IPS-11a (cell line): ENCODE results near the gene CC2D2A.
"Not testable (repeated sequence)": the region's sequence is repeated elsewhere in the genome, so short reads cannot be mapped to it uniquely, and the experiment has no call there.

Source experiments
- H3K4me3 ChIP-seq: one replicate; pipeline ENCODE4 v1.5.1; 2013; ENCODE audit warnings: low read depth, low read length, control low read depth

Gene CC2D2A

DNA sequence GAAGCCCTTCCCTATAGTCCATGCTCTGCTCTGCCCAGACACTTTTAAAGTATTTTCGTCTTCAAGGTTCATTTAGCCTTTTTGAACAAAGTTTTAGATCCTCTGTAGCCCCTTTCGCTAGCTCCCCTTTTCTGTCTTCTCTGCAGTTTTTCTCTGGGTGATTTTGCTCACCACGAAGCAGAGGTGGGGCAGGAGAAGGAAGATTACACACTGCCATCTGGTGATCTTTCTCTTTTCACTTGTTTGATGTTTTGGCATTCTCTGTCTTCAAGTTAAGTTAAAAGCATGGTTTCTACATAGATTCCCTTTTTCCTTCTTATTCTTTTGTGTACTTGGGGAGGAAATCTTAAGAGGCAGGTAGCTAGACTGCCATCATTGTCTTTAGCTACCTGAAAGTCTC lies 43.9 kb downstream of the CC2D2A start:
- H3K4me3 ChIP-seq: no peak overlapping the region

DNA sequence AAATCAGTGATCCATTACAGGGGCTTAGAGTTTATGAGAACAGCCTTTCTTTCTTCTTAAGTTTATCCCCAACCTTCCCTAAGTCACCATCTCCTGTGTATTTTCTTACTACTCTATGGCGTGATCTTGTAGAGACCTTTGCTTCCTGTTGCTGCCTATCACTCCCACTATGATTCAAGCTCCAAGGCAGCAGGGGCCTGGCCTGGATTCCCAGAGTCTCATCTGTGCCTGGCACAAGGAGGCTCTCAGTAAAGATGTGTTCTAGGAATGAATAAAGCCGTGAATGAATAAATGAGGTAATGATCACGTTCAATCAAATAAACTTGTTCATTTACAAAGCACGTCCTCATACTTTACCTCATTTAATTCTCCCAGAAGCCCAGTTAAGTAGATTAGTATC lies 45.4 kb downstream of the CC2D2A start:
- no peak overlapping the region for H3K4me3 ChIP-seq

- H3K4me3 ChIP-seq: no peak overlapping the region
Measured at GRCh38 chr4:15516494-15516893, 46.8 kb downstream of the CC2D2A start.

GRCh38 chr4:15517681-15518080 lies 48.0 kb downstream of the CC2D2A start:
- H3K4me3 ChIP-seq: not testable (repeated sequence)

DNA sequence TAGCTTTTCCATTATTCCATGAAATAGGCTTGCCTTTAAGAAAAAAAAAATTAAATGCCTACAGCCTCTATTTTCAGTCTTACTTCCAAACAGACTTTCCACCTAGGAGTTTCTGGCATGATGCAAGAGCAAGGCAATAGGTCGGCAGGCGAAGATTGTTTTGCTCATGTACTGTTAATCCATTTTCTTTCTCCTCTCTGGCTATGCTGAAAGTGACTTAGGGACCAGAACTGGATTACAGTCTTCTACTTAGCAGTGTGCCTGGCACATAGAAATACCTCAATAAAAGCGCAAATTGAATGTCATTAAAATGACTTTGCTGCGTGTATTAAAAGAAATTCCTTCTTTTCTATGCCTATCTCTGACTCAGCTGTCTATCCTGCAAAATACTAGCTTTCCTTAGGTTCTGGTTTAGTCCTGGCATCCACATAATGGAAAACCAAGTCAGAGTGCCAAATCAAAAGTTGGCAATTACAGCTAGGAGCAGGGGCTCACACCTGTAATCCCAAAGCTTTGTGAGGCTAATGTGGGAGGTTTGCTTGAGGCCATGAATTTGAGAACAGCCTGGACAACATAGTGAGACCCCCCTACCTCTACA lies 51.9 kb downstream of the CC2D2A start:
- no peak overlapping the region for H3K4me3 ChIP-seq

DNA sequence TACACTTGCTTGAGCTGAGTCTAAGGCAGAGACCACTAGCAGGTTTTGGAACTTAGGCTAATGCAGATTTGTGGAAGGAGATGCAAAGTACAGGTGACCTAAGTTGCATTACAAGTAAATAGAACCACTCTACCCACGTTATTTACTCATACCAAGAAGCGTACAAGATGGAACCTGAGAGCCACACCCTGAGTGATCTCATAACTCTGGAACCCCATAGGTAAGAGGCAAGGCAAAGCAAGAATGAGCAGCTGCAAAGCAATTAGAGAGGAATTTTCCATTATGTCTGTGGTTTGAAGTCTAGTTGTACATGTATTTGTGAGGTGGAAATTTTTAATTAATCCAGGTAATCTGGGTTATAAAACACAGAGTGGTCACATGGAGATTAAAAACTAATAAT lies 55.4 kb downstream of the CC2D2A start:
- H3K4me3 ChIP-seq: no peak overlapping the region

- H3K4me3 ChIP-seq: no peak overlapping the region
Measured at GRCh38 chr4:15526924-15527592, 57.4 kb downstream of the CC2D2A start.

DNA sequence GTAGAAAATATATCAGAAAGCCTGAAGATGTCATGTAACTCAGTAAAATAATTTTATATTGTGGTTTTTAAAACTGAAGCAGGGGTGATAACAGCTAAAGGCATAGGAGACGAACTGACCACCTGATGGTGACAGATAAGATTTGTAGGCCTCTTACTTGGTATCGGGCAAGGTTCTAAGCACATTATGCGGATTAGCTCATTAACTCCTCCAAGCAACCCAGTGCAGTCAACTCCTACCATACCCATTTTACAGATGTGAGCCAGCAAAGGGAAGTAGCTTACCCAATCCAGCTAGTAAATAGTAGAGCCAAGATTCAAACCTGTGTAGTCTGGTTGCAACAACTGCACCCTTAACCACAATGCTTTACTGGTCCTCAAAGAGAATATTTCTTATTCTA lies 62.1 kb downstream of the CC2D2A start:
- H3K4me3 ChIP-seq: no peak overlapping the region

DNA sequence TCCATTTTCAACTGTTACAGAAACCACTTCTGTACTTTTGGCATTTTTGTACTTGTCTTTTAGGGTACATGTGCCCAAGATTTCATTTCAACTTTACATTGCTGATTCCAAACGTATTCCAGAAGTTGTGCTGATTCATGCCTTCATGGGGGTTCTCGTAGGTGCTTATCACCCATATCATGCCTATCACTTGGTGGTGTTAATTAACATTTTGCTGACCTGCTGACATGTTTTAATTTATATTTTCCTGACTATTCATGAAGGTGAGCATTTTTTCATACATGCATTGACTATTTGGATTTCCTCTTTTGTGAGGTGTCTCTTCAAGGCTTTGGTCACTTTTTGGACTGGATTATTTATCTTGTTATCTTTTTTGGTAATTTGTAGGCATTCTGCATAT lies 64.1 kb downstream of the CC2D2A start:
- no peak overlapping the region for H3K4me3 ChIP-seq

DNA sequence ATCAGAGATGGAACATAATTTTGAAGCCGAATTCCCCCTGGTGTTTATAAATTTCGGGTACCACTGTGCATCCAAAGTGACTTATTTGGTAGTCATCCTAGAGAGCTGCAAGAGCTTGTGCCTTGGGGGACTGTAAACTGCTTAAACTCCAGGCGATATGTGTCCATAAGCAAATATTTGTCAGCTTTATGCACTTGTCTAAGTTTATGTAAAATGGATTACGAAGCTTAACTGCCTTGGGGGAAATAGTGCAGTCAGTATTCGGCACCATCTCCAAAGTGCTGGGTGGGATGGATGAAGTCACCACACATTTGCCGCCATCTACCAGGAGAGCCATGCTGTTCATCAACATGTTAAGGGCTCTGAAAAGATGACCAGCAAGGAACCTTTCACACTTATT lies 65.9 kb downstream of the CC2D2A start:
- H3K4me3 ChIP-seq: no peak overlapping the region

DNA sequence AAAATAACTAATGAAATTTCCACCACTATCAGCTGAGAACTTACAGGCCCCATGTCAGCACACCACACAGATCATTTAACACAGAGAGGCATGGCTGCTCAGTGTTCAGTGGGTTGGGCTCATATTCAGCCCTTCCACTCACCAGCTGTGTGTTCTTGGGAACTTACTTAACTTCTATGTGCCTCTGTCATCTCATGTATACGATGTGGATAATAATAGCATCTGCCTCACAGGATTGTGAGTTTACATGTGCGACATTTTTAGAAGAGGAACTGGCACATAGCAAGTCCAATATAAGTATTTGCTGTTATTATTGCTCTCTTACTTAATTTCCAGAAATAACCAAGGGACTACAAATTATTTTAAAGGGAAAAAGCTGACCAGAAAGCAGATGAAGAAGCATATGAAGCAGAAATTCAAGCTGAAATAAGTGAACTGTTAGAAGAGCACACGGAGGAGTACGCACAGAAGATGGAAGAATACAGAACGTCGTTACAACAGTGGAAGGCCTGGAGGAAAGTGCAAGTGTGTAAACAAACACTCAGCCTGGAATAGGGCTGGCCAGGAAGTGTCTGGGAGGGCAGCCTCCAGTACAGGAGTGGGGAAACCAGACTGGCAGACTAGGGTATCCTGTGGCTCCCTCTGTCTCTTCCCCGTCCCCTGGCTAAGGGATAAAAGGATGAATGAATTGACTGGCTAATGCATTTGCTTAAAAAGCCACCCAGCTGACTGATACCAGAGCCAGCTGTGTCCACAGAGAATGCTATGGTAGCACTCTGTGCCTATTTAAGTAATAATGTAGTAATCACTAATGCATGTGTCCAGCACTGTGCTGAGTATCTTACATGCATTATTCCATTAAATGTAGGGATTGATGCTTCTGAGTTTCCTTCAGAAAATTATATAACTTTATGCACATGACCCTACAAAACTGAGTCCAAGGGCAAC lies 67.1 kb downstream of the CC2D2A start:
- H3K4me3 ChIP-seq: no peak overlapping the region

- no peak overlapping the region for H3K4me3 ChIP-seq
Measured at GRCh38 chr4:15541941-15542340, 72.3 kb downstream of the CC2D2A start.

DNA sequence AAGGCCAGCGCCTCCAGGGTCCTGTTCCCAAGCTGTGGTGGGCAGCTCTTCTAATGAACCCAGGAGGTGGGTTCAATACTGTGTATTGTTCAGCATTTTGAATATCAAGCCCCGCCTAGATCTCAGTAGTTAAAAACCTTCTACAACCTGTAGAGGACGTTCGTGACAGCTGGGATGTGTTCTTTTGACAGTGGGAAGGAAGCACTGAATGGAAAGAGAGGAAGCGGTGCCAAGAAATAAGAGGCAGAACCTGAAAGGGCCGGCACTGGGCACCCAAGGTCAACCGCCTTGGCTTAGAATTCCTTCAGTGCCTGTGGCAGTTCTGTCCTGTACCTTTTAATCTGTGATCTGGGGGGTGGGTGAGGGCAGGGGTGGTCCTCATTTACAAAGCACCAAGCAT lies 73.1 kb downstream of the CC2D2A start:
- H3K4me3 ChIP-seq: no peak overlapping the region

- H3K4me3 ChIP-seq: no peak overlapping the region
Measured at GRCh38 chr4:15543537-15544247, 74.0 kb downstream of the CC2D2A start.

DNA sequence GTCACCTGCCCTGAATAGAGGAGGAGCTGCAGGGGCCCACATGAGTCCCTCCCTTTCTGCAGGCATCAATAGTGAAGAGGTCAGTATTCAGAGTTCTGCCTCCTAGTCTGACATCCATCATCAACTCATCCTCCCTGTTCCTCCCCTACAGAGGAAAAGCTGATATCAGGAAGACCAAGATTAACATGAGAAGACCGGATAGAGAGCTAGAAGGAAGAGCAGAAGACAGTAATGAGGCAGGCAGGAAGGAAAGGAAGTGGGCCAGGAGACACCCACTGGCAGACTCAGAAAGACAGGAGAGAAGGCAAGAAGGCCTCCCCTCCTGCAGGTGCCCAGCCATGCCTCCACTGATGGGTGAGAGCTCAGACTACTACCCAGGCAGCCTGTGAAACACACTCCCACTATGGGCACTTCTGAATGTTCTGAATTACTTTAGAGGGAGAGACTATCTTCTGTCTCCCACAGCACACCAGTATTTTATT lies 74.6 kb downstream of the CC2D2A start:
- no peak overlapping the region for H3K4me3 ChIP-seq

GRCh38 chr4:15545371-15545770 lies 75.7 kb downstream of the CC2D2A start:
- no peak overlapping the region for H3K4me3 ChIP-seq

GRCh38 chr4:15547392-15547791 lies 77.7 kb downstream of the CC2D2A start:
- H3K4me3 ChIP-seq: no peak overlapping the region

DNA sequence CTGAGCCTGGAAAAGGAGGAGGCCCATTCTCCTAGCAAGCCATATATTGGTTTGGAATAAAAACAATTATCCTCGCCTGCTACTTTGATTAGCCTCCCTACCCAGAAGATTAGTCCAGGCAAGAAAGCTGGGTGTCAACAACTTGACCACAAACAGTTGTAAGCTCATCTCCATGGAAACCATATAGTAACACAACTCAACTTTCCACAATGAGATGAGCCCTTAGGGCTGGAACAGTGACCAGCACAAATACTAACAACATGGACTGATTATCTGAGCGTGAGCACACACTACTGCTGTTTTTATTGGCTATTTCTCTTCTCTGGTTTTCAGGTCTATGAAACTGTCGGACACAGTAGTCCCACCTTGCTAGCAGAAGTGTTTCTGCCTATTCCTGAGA lies 80.8 kb downstream of the CC2D2A start:
- no peak overlapping the region for H3K4me3 ChIP-seq

GRCh38 chr4:15551740-15552446 lies 82.2 kb downstream of the CC2D2A start:
- H3K4me3 ChIP-seq: no peak overlapping the region

GRCh38 chr4:15552557-15553362 lies 83.1 kb downstream of the CC2D2A start:
- H3K4me3 ChIP-seq: no peak overlapping the region
